Measurements from ENCODE around the gene OTULINL.

OTULINL gene

DNA sequence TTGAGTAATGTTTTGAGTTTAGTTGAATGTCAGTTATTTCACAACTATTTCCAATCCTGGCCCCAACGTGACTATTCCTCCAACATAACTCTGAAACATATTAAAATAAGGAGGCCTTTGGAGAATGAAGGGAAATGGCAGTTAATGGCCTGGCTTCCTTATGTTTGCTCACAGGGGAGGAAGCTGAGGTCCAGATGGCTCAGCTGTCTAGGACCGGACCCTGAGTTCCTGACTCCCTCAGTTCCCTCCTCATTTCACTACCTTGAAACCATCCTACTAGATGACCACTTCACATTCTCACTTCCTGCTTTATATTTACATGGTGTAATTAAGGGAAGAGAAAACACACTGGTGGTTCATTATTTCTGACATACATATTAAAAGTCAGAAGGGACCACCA, 6.6 kb downstream of the OTULINL start:
- H3F3A ChIP-seq (ENCODE audit: low read depth), result no peaks in the 10 kb centered on the region
- H3K79me2 ChIP-seq (ENCODE audit: insufficient read depth, low read length), result peaks cover 100% of the 10 kb centered on the region
- H4K20me1 ChIP-seq (ENCODE audit: insufficient read depth, low read length, poor library complexity, severe bottlenecking), result no peaks in the 10 kb centered on the region
- TF ChIP-seq, protein P1, sequence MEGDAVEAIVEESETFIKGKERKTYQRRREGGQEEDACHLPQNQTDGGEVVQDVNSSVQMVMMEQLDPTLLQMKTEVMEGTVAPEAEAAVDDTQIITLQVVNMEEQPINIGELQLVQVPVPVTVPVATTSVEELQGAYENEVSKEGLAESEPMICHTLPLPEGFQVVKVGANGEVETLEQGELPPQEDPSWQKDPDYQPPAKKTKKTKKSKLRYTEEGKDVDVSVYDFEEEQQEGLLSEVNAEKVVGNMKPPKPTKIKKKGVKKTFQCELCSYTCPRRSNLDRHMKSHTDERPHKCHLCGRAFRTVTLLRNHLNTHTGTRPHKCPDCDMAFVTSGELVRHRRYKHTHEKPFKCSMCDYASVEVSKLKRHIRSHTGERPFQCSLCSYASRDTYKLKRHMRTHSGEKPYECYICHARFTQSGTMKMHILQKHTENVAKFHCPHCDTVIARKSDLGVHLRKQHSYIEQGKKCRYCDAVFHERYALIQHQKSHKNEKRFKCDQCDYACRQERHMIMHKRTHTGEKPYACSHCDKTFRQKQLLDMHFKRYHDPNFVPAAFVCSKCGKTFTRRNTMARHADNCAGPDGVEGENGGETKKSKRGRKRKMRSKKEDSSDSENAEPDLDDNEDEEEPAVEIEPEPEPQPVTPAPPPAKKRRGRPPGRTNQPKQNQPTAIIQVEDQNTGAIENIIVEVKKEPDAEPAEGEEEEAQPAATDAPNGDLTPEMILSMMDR (conservative IDR thresholded peaks at IDR 0.05; ENCODE audit: low read length), result no peak
- TF ChIP-seq EZH2phosphoT487 (IDR thresholded peaks at IDR 0.05; ENCODE audit: borderline replicate concordance), result no peak
- no peaks in the 10 kb centered on the region for H3K9me2 ChIP-seq (replicated peaks; ENCODE audit: low read depth, low read length)
- no peak overlapping the region for H3K4me3 ChIP-seq (ENCODE audit: low read length, poor library complexity, severe bottlenecking)
- no peaks in the 10 kb centered on the region for H3K27me3 ChIP-seq (ENCODE audit: insufficient read depth, low read length, poor library complexity, severe bottlenecking)
- H2AFZ ChIP-seq (ENCODE audit: low read length), result no peak overlapping the region
- no peaks in the 10 kb centered on the region for H3K36me3 ChIP-seq (ENCODE audit: insufficient read depth, low read length)
- no peak overlapping the region for H3K9ac ChIP-seq (ENCODE audit: low read depth, low read length, poor library complexity, severe bottlenecking)
- H3K4me2 ChIP-seq (ENCODE audit: low read depth, low read length, poor library complexity, severe bottlenecking), result peak overlapping the region; percentile 21
- no peaks in the 10 kb centered on the region for H3K9me3 ChIP-seq (ENCODE audit: insufficient read depth, low read depth, low read length)
- H3K4me1 ChIP-seq (ENCODE audit: insufficient read depth, low read length, poor library complexity, severe bottlenecking), result peaks cover 89% of the 10 kb centered on the region

DNA sequence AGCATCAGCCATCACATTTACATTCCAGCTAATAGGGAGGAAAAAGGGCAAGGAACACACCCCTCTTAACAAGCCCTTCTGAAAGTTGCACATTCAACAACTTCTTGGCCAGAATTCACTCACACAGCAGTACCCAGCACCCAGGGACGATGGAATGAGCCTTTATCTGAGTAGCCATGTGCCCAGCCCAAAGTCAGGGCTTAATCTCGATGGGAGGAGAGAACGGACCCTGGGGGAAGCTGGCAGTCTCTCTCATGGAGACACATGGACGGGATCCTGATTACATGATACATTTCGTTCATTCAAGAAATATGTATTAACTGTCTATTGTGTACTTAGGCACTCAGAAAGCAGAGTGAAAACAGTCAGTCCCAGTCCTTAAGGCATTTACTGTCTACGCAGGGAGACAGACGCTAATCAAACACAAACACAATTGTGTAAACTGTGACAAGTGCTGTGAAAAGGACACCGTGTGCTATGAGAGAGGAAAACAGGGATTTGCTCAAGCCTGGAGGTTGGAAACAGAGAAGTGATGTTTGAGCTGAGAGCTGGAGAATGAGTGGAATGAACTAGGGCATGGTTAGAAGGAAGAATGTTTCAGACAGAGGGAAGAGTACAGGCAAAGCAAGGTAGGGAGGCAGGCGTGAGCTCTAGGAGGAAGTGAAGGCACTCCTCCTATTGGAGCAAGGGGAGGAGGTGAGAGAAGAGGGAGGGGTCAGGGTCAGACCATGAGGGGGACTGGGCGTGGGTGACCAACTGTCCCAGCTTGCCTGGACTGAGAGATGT, 7.4 kb downstream of the OTULINL start:
- H3K4me1 ChIP-seq (ENCODE audit: insufficient read depth, low read length, poor library complexity, severe bottlenecking), result peaks cover 89% of the 10 kb centered on the region
- H3K9me3 ChIP-seq (ENCODE audit: insufficient read depth, low read depth, low read length), result no peaks in the 10 kb centered on the region
- no peaks in the 10 kb centered on the region for H3K27me3 ChIP-seq (ENCODE audit: insufficient read depth, low read length, poor library complexity, severe bottlenecking)
- TF ChIP-seq, protein P1 (conservative IDR thresholded peaks at IDR 0.05; ENCODE audit: low read length), result no peak
- H3F3A ChIP-seq (ENCODE audit: low read depth), result no peaks in the 10 kb centered on the region
- H3K4me3 ChIP-seq (ENCODE audit: low read length, poor library complexity, severe bottlenecking), result no peak overlapping the region
- H3K9ac ChIP-seq (ENCODE audit: low read depth, low read length, poor library complexity, severe bottlenecking), result no peak overlapping the region
- no peak overlapping the region for H2AFZ ChIP-seq (ENCODE audit: low read length)
- H3K79me2 ChIP-seq (ENCODE audit: insufficient read depth, low read length), result peaks cover 98% of the 10 kb centered on the region
- no peaks in the 10 kb centered on the region for H3K9me2 ChIP-seq (replicated peaks; ENCODE audit: low read depth, low read length)
- H3K36me3 ChIP-seq (ENCODE audit: insufficient read depth, low read length), result no peaks in the 10 kb centered on the region
- H3K4me2 ChIP-seq (ENCODE audit: low read depth, low read length, poor library complexity, severe bottlenecking), result no peak overlapping the region
- H4K20me1 ChIP-seq (ENCODE audit: insufficient read depth, low read length, poor library complexity, severe bottlenecking), result no peaks in the 10 kb centered on the region

DNA sequence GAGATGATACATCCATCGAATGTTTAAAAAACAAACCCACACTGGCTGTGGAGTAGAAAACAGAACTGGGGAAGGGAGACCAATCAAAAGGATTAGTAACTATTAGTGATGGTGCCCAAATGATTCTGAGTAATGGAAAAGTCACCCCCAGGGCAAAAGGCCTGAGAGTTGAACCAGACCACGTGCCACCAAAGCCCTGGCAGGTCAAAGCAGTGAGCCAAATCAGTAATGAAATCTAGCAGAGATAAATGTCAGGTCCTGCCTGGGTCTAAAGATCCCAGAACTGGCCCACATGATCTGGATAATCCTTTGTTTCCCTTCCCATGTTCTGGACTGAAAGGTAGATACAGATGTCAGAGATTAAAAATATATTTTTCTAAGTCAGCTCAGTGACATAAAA, 9.4 kb downstream of the OTULINL start:
- no peaks in the 10 kb centered on the region for H3K9me2 ChIP-seq (replicated peaks; ENCODE audit: low read depth, low read length)
- no peaks in the 10 kb centered on the region for H4K20me1 ChIP-seq (ENCODE audit: insufficient read depth, low read length, poor library complexity, severe bottlenecking)
- no peak overlapping the region for H3K9ac ChIP-seq (ENCODE audit: low read depth, low read length, poor library complexity, severe bottlenecking)
- H3K4me1 ChIP-seq (ENCODE audit: insufficient read depth, low read length, poor library complexity, severe bottlenecking), result peaks cover 87% of the 10 kb centered on the region
- H3F3A ChIP-seq (ENCODE audit: low read depth), result peaks cover 11% of the 10 kb centered on the region; the same call in 1 of the 2 replicates
- H3K27me3 ChIP-seq (ENCODE audit: insufficient read depth, low read length, poor library complexity, severe bottlenecking), result no peaks in the 10 kb centered on the region
- H2AFZ ChIP-seq (ENCODE audit: low read length), result no peak overlapping the region
- H3K9me3 ChIP-seq (ENCODE audit: insufficient read depth, low read depth, low read length), result no peaks in the 10 kb centered on the region
- H3K36me3 ChIP-seq (ENCODE audit: insufficient read depth, low read length), result no peaks in the 10 kb centered on the region
- TF ChIP-seq, protein P1 (conservative IDR thresholded peaks at IDR 0.05; ENCODE audit: low read length), result no peak
- no peak for TF ChIP-seq EZH2phosphoT487 (IDR thresholded peaks at IDR 0.05; ENCODE audit: borderline replicate concordance)
- H3K79me2 ChIP-seq (ENCODE audit: insufficient read depth, low read length), result peaks cover 89% of the 10 kb centered on the region
- no peak overlapping the region for H3K4me3 ChIP-seq (ENCODE audit: low read length, poor library complexity, severe bottlenecking)
- peak overlapping the region; percentile 12 for H3K4me2 ChIP-seq (ENCODE audit: low read depth, low read length, poor library complexity, severe bottlenecking)

Measured in Loucy (cell line).